C1 segment of cervical spinal cord (tissue), 14 donors: Measurements from ENCODE around the gene ARL4D.
A peak's percentile ranks its signal among the peaks of the same experiment; 100 is the strongest.
"Not testable (repeated sequence)": the region's sequence is repeated elsewhere in the genome, so short reads cannot be mapped to it uniquely, and the experiment has no call there.

Experiments used
- DNase-seq, 14 donors: peaks; one replicate each; lab custom pipeline; 2025; lab: John Stamatoyannopoulos, UW

Gene ARL4D

GRCh38 chr17:43398724-43399595 is at the start of gene ARL4D:
Gene ARL4D (plus strand): TSS chr17:43398993. CDS start chr17:43399733, 740 bp downstream.
- DNase-seq = peak in 13 of 14 donors; percentile 10 to 81 (median 59)

GRCh38 chr17:43349142-43349541 is 49.7 kb upstream of the ARL4D start:
- DNase-seq = no peak

GRCh38 chr17:43350888-43351361 is 47.9 kb upstream of the ARL4D start:
- no peak for DNase-seq

GRCh38 chr17:43351691-43352090 is 47.1 kb upstream of the ARL4D start:
- no peak for DNase-seq

GRCh38 chr17:43352579-43353331 is 46.0 kb upstream of the ARL4D start:
- DNase-seq = no peak

- DNase-seq = no peak
Measured at GRCh38 chr17:43353393-43353792, 45.4 kb upstream of the ARL4D start.

GRCh38 chr17:43354371-43354770 is 44.4 kb upstream of the ARL4D start:
- no peak for DNase-seq

GRCh38 chr17:43356450-43356849 is 42.3 kb upstream of the ARL4D start:
- no peak for DNase-seq

GRCh38 chr17:43356999-43357398 is 41.8 kb upstream of the ARL4D start:
- DNase-seq = no peak

GRCh38 chr17:43359469-43360110 is 39.2 kb upstream of the ARL4D start:
- DNase-seq = no peak

- DNase-seq = peak in 5 of 14 donors; percentile 22 to 57 (median 30)
Measured at GRCh38 chr17:43360376-43360738, 38.4 kb upstream of the ARL4D start.

GRCh38 chr17:43360739-43361505 is 37.9 kb upstream of the ARL4D start:
- peak in 13 of 14 donors; percentile 33 to 99 (median 88) for DNase-seq

- peak in 1 of 14 donors; percentile 5 for DNase-seq
Measured at GRCh38 chr17:43363181-43363925, 35.4 kb upstream of the ARL4D start.

GRCh38 chr17:43363926-43364285 is 34.9 kb upstream of the ARL4D start:
- peak in 1 of 14 donors; percentile 5 for DNase-seq

GRCh38 chr17:43365356-43365755 is 33.4 kb upstream of the ARL4D start:
- no peak for DNase-seq

GRCh38 chr17:43365921-43366320 is 32.9 kb upstream of the ARL4D start:
- not testable (repeated sequence) for DNase-seq

- DNase-seq = no peak
Measured at GRCh38 chr17:43366891-43367736, 31.7 kb upstream of the ARL4D start.

- peak in 7 of 14 donors; percentile 33 to 93 (median 43) for DNase-seq
Measured at GRCh38 chr17:43367737-43368242, 31.0 kb upstream of the ARL4D start.
